Measurements from ENCODE around the gene ALDH1L1. TPM values are rescaled to one million over a fixed set of nuclear protein-coding genes. Genes with fewer than 3 reads are reported as not detected.

The ALDH1L1 gene
- 1.0 to 1.6 TPM (median 1.2 TPM) in 3 replicates for total RNA-seq

GRCh38 chr3:126180477-126181397 lies at the start of gene ALDH1L1:
Gene ALDH1L1, minus strand, starts transcription at chr3:126180586. Its CDS starts 19,607 bp downstream, at chr3:126160979.
- Mint-ChIP-seq H3K36me3 (no peaks in the 10 kb centered on the region), H3K27ac (no peak within 1 kb of the TSS), H3K4me1 (peaks cover 16% of the 10 kb centered on the region), H3K4me3 (peak within 1 kb of the TSS; percentile 76), H3K9me3 (peaks cover 8% of the 10 kb centered on the region), H3K27me3 (ENCODE audit: low read depth) (peaks cover 51% of the 10 kb centered on the region)
- TF ChIP-seq, protein P1, sequence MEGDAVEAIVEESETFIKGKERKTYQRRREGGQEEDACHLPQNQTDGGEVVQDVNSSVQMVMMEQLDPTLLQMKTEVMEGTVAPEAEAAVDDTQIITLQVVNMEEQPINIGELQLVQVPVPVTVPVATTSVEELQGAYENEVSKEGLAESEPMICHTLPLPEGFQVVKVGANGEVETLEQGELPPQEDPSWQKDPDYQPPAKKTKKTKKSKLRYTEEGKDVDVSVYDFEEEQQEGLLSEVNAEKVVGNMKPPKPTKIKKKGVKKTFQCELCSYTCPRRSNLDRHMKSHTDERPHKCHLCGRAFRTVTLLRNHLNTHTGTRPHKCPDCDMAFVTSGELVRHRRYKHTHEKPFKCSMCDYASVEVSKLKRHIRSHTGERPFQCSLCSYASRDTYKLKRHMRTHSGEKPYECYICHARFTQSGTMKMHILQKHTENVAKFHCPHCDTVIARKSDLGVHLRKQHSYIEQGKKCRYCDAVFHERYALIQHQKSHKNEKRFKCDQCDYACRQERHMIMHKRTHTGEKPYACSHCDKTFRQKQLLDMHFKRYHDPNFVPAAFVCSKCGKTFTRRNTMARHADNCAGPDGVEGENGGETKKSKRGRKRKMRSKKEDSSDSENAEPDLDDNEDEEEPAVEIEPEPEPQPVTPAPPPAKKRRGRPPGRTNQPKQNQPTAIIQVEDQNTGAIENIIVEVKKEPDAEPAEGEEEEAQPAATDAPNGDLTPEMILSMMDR (IDR thresholded peaks at IDR 0.05; ENCODE audit: unreplicated experiment): no peak
- DNase-seq (ENCODE audit: low spot score in 2 of 2, unreplicated experiment in 2 of 2): peak; percentile 38 to 61

- TF ChIP-seq, protein P1 (IDR thresholded peaks at IDR 0.05; ENCODE audit: unreplicated experiment): no peak
- Mint-ChIP-seq H3K36me3 (no peaks in the 10 kb centered on the region), H3K9me3 (peaks cover 30% of the 10 kb centered on the region), H3K27ac (no peak overlapping the region), H3K4me1 (no peaks in the 10 kb centered on the region), H3K27me3 (ENCODE audit: low read depth) (peaks cover 21% of the 10 kb centered on the region), H3K4me3 (no peak overlapping the region)
- DNase-seq (ENCODE audit: low spot score in 2 of 2, unreplicated experiment in 2 of 2): no peak
Observed at GRCh38 chr3:126226374-126226773, 46.0 kb upstream of the ALDH1L1 start.

DNA sequence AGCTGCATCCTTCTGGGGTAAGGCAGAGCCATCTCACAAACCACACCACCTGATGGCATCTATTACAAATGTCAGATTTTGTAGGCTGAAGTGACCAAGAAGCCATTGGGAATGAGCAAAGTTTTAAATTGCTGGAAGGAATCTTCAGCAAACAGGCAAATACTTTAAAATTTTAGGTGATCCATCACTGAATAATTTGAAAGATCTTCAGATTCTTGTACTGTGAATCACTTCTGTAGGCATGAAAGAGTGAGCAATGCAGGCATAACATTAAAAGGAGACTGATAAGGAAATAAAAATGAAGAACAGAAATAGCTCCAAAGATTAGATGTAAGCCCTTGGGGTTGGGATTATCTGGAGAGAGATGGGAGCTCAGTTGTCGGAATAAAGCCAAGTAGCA lies 36.0 kb upstream of the ALDH1L1 start:
- Mint-ChIP-seq H3K9me3 (peaks cover 14% of the 10 kb centered on the region), H3K4me3 (no peak overlapping the region), H3K36me3 (peaks cover 3% of the 10 kb centered on the region), H3K27me3 (ENCODE audit: low read depth) (peaks cover 15% of the 10 kb centered on the region), H3K4me1 (peaks cover 18% of the 10 kb centered on the region), H3K27ac (no peak overlapping the region)
- TF ChIP-seq, protein P1 (IDR thresholded peaks at IDR 0.05; ENCODE audit: unreplicated experiment): no peak
- no peak for DNase-seq (ENCODE audit: low spot score in 2 of 2, unreplicated experiment in 2 of 2)

DNA sequence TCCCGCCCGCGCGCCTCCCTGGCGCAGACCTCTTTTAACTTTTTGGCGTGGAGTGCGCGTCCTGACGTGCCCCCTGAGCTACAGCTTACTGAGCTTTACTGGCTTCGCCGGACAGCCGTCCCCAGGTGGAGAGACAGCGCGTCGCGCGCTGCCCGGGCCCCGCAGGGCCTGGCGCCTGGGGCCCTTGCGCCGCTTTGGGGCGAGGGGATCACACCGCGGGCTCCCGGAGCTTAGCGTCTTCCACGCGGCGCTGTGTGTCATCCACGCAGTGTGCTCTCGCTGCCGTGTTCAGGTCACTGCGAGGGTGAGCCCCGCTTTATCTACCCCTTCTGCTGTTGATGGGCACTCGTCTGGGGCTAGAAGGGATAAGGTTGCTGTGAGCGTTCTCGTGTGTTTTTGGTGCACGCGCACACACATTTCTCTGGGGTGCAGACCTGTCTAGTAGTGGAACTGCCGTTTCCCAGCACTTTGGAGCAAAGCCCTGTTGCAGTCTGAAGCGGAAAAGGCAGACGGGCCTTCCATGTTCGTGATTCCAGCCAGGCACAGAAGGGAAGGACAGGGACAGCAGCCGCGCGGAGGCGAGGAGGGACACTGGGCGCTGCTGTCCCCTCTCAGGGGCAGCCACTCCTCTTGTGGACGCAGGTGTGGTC lies 33.1 kb upstream of the ALDH1L1 start:
- peaks cover 5% of the 10 kb centered on the region for H3K27me3 Mint-ChIP-seq (ENCODE audit: low read depth)
- TF ChIP-seq, protein P1 (IDR thresholded peaks at IDR 0.05; ENCODE audit: unreplicated experiment): no peak
- DNase-seq (ENCODE audit: low spot score in 2 of 2, unreplicated experiment in 2 of 2): no peak

GRCh38 chr3:126212620-126213378 lies 32.4 kb upstream of the ALDH1L1 start:
- Mint-ChIP-seq H3K4me3 (peak overlapping the region; percentile 79), H3K4me1 (peaks cover 18% of the 10 kb centered on the region), H3K9me3 (no peaks in the 10 kb centered on the region), H3K27me3 (ENCODE audit: low read depth) (peaks cover 5% of the 10 kb centered on the region), H3K36me3 (peaks cover 3% of the 10 kb centered on the region), H3K27ac (peak overlapping the region; percentile 95)
- TF ChIP-seq, protein P1 (IDR thresholded peaks at IDR 0.05; ENCODE audit: unreplicated experiment): no peak
- DNase-seq (ENCODE audit: low spot score in 2 of 2, unreplicated experiment in 2 of 2): peak; percentile 44 to 60

More for the DNA sequence above, 33.1 kb upstream of the ALDH1L1 start:
- Mint-ChIP-seq H3K27ac (peak overlapping the region; percentile 62), H3K36me3 (peaks cover 3% of the 10 kb centered on the region), H3K9me3 (no peaks in the 10 kb centered on the region), H3K4me3 (peak overlapping the region; percentile 79), H3K4me1 (peaks cover 18% of the 10 kb centered on the region)
